HepG2 (cell line): Measurements from ENCODE around the gene SCFD2. TPM values are rescaled to one million over a fixed set of nuclear protein-coding genes. Genes with fewer than 3 reads are reported as not detected.

Experiments
- BCL6 ChIP-seq: IDR thresholded peaks from 2 replicates; pipeline ENCODE4 v1.6.1; 2016; ENCODE audit warnings: missing genetic modification reagents, missing compliant biosample characterization
- CREB1 ChIP-seq, 2 experiments: fragments of 450-650 bp in 1 of 2; IDR thresholded peaks; 2 replicates each; pipeline ENCODE4 v1.6.1; 2016 to 2017; ENCODE audit warnings: control low read depth in 1 of 2, mild to moderate bottlenecking in 1 of 2, missing compliant biosample characterization in 1 of 2, missing genetic modification characterization in 1 of 2
- ELF4 ChIP-seq: sonication (generic); formaldehyde crosslinking; IDR thresholded peaks from 2 replicates; pipeline ENCODE4 v1.5.0; 2020; ENCODE audit warnings: missing genetic modification reagents, mild to moderate bottlenecking, moderate library complexity, borderline replicate concordance
- FOXJ3 ChIP-seq: sonication (generic); formaldehyde crosslinking; IDR thresholded peaks from 2 replicates; pipeline ENCODE4 v1.4.0; 2020; ENCODE audit warnings: missing genetic modification reagents, mild to moderate bottlenecking, borderline replicate concordance
- HMG20A ChIP-seq: IDR thresholded peaks from 2 replicates; pipeline ENCODE4 v1.6.1; 2016; ENCODE audit warnings: borderline replicate concordance
- MED1 ChIP-seq: sonication (generic); formaldehyde crosslinking; IDR thresholded peaks from 2 replicates; pipeline ENCODE4 v1.4.0; 2020; ENCODE audit warnings: missing genetic modification reagents
- SNRNP70 ChIP-seq: fragments of 200-400 bp; formaldehyde crosslinking; IDR thresholded peaks from 2 replicates; pipeline ENCODE4 v1.6.1; 2017; ENCODE audit warnings: mild to moderate bottlenecking, low read depth, low read length, moderate library complexity
- SOX5 ChIP-seq: IDR thresholded peaks from 2 replicates; pipeline ENCODE4 v1.6.1; 2016; ENCODE audit warnings: borderline replicate concordance
- TCF7 ChIP-seq: sonication (generic); IDR thresholded peaks from 2 replicates; pipeline ENCODE4 v1.6.1; 2016; ENCODE audit warnings: antibody characterized with exemption, low read depth
- TCF7L2 ChIP-seq: IDR thresholded peaks from 2 replicates; pipeline ENCODE4 v1.6.1; 2011; ENCODE audit warnings: mild to moderate bottlenecking, low read depth, low read length, moderate library complexity
- ZNF24 ChIP-seq: fragments of 450-650 bp; IDR thresholded peaks from 2 replicates; pipeline ENCODE4 v1.6.1; 2017; ENCODE audit warnings: antibody characterized with exemption, mild to moderate bottlenecking
- ZNF253 ChIP-seq: sonication (generic); formaldehyde crosslinking; IDR thresholded peaks from 2 replicates; pipeline ENCODE4 v1.8.0; 2022; ENCODE audit warnings: mild to moderate bottlenecking, missing genetic modification reagents, borderline replicate concordance
- ZNF766 ChIP-seq: sonication (generic); formaldehyde crosslinking; IDR thresholded peaks from 2 replicates; pipeline ENCODE4 v1.5.0; 2020; ENCODE audit warnings: missing genetic modification reagents, borderline replicate concordance
- polyA plus RNA-seq, 8 experiments: library from polyadenylated mRNA; depleted of rRNA in 3 of 8; stranded (reverse) in 7 of 8; unstranded in 1 of 8; fragments of >200 nt; fragmentation: Illumina TruSeq in 4 of 8; extraction: Trizol in 4 of 8; gene quantifications; 2 replicates each; pipeline versions ENCODE4 v1.2.1 to v1.2.3, GENCODE V29; 2011 to 2016; ENCODE audit warnings: low read depth in 4 of 8, missing spikeins in 1 of 8, mixed read lengths in 1 of 8; ENCODE audit not compliant: insufficient read depth in 1 of 8
- total RNA-seq, 5 experiments: library from RNA; depleted of rRNA; stranded (reverse); fragments of >200 nt; fragmentation: Illumina TruSeq; extraction: Trizol; gene quantifications; 2 replicates each; pipeline ENCODE4 v1.2.3, GENCODE V29; 2016; ENCODE audit warnings: low read depth in 1 of 5
- TF ChIP-seq, protein P1 (sequence below): sonication (generic); formaldehyde crosslinking; IDR thresholded peaks from 2 replicates; pipeline ENCODE4 v1.8.0; 2022; ENCODE audit warnings: missing genetic modification reagents, mild to moderate bottlenecking, moderate library complexity, borderline replicate concordance
- TF ChIP-seq, protein P2 (sequence below): sonication (generic); formaldehyde crosslinking; IDR thresholded peaks from 2 replicates; pipeline ENCODE4 v1.8.1; 2023; ENCODE audit warnings: missing genetic modification reagents, inconsistent platforms, borderline replicate concordance
- TF ChIP-seq, protein P3 (sequence below): sonication (generic); formaldehyde crosslinking; IDR thresholded peaks from 2 replicates; pipeline ENCODE4 v1.4.0; 2020; ENCODE audit warnings: missing genetic modification reagents
- TF ChIP-seq, protein P4 (sequence below): sonication (generic); formaldehyde crosslinking; conservative IDR thresholded peaks from 2 replicates; pipeline ENCODE4 v1.4.0; 2020; ENCODE audit warnings: missing genetic modification reagents
- TF ChIP-seq, protein P5 (sequence below): sonication (generic); formaldehyde crosslinking; IDR thresholded peaks from 2 replicates; pipeline ENCODE4 v1.5.0; 2020; ENCODE audit warnings: missing genetic modification reagents

The SCFD2 gene
- total and polyA plus RNA-seq, 2 of the 13 experiments (the other 11 are each of a cell fraction or from before 2014, with no cell fraction given): 4.6 to 15.6 TPM

DNA sequence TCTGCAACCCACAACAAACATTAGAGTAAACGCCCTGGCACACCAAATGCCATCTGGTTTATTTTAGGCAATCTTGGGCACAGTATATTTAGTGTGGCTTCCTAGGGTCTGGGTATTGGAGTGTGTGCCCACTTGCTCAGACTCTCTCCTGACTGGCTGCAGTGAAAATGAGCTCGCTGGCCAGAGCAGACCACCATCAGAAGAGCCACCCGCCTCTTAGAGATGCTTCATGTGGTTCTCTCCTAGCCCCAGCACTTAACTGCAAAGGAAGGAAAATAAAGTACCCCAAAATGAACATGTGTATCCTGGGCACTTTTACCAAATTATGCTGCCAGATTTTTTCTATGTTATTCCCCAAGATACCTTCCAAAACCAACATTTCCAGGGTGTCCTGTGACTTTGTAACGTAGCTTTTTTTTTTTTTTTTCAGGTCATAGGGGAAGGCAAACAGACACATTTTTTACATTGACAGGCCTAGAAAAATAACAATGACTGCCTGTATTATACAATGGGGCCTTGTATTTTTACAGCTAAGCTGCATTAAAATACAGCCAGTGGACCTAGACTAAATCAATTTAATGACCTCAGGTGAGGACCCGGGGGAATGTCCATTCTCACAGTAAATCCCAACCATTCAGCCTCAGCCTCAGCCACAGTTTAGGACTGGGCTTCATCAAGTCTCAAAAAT lies 310.0 kb downstream of the SCFD2 start (continued):
- TF ChIP-seq, protein P1, sequence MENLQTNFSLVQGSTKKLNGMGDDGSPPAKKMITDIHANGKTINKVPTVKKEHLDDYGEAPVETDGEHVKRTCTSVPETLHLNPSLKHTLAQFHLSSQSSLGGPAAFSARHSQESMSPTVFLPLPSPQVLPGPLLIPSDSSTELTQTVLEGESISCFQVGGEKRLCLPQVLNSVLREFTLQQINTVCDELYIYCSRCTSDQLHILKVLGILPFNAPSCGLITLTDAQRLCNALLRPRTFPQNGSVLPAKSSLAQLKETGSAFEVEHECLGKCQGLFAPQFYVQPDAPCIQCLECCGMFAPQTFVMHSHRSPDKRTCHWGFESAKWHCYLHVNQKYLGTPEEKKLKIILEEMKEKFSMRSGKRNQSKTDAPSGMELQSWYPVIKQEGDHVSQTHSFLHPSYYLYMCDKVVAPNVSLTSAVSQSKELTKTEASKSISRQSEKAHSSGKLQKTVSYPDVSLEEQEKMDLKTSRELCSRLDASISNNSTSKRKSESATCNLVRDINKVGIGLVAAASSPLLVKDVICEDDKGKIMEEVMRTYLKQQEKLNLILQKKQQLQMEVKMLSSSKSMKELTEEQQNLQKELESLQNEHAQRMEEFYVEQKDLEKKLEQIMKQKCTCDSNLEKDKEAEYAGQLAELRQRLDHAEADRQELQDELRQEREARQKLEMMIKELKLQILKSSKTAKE (CRISPR knock-in tag): no peak
- TF ChIP-seq CREB1 (IDR thresholded peaks at IDR 0.05): no peak
- TF ChIP-seq CREB1 (CRISPR knock-in tag; IDR thresholded peaks at IDR 0.05): peak; percentile 48; the same call in 1 of the 2 replicates
- TF ChIP-seq ZNF766 (CRISPR knock-in tag): no peak
- no peak for TF ChIP-seq FOXJ3
- TF ChIP-seq MED1: no peak
- TF ChIP-seq HMG20A: peak; percentile 53; the same call in 1 of the 2 replicates
- no peak for TF ChIP-seq BCL6 (CRISPR knock-in tag)
- TF ChIP-seq, protein P2, sequence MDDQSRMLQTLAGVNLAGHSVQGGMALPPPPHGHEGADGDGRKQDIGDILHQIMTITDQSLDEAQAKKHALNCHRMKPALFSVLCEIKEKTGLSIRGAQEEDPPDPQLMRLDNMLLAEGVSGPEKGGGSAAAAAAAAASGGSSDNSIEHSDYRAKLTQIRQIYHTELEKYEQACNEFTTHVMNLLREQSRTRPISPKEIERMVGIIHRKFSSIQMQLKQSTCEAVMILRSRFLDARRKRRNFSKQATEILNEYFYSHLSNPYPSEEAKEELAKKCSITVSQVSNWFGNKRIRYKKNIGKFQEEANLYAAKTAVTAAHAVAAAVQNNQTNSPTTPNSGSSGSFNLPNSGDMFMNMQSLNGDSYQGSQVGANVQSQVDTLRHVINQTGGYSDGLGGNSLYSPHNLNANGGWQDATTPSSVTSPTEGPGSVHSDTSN (CRISPR knock-in tag): no peak
- peak; percentile 81; the same call in 1 of the 2 replicates for TF ChIP-seq SOX5
- no peak for TF ChIP-seq ELF4 (CRISPR knock-in tag)
- TF ChIP-seq SNRNP70: no peak
- TF ChIP-seq, protein P3, sequence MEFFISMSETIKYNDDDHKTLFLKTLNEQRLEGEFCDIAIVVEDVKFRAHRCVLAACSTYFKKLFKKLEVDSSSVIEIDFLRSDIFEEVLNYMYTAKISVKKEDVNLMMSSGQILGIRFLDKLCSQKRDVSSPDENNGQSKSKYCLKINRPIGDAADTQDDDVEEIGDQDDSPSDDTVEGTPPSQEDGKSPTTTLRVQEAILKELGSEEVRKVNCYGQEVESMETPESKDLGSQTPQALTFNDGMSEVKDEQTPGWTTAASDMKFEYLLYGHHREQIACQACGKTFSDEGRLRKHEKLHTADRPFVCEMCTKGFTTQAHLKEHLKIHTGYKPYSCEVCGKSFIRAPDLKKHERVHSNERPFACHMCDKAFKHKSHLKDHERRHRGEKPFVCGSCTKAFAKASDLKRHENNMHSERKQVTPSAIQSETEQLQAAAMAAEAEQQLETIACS (CRISPR knock-in tag): no peak
- TF ChIP-seq, protein P4, sequence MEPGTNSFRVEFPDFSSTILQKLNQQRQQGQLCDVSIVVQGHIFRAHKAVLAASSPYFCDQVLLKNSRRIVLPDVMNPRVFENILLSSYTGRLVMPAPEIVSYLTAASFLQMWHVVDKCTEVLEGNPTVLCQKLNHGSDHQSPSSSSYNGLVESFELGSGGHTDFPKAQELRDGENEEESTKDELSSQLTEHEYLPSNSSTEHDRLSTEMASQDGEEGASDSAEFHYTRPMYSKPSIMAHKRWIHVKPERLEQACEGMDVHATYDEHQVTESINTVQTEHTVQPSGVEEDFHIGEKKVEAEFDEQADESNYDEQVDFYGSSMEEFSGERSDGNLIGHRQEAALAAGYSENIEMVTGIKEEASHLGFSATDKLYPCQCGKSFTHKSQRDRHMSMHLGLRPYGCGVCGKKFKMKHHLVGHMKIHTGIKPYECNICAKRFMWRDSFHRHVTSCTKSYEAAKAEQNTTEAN (CRISPR knock-in tag): no peak
- TF ChIP-seq, protein P5, sequence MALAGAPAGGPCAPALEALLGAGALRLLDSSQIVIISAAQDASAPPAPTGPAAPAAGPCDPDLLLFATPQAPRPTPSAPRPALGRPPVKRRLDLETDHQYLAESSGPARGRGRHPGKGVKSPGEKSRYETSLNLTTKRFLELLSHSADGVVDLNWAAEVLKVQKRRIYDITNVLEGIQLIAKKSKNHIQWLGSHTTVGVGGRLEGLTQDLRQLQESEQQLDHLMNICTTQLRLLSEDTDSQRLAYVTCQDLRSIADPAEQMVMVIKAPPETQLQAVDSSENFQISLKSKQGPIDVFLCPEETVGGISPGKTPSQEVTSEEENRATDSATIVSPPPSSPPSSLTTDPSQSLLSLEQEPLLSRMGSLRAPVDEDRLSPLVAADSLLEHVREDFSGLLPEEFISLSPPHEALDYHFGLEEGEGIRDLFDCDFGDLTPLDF (CRISPR knock-in tag): no peak
- TF ChIP-seq TCF7: no peak
- no peak for TF ChIP-seq ZNF24
- no peak for TF ChIP-seq ZNF253
- TF ChIP-seq TCF7L2: no peak
